CD4-positive, alpha-beta T cell (primary cell): ENCODE measurements around the gene TRIM72. TPM values are rescaled to one million over a fixed set of nuclear protein-coding genes. Genes with fewer than 3 reads are reported as not detected.
A peak's percentile ranks its signal among the peaks of the same experiment; 100 is the strongest.
"Not testable (repeated sequence)": the region's sequence is repeated elsewhere in the genome, so short reads cannot be mapped to it uniquely, and the experiment has no call there.

Experiments used
- ATAC-seq: fragments of 200-7000 bp; cut with Tn5 transposase; one replicate; pipeline ENCODE4 v1.10.0; 2022; ENCODE audit warnings: mild to moderate bottlenecking; ENCODE audit not compliant: poor library complexity
- CTCF ChIA-PET: fragments of 350-600 bp; sonication (Branson Sonifier 250); formaldehyde crosslinking; loops from one replicate; lab custom pipeline; 2021; ENCODE audit warnings: antibody characterized with exemption, inconsistent platforms; lab: Charles Lee
- POLR2A ChIA-PET: fragments of 350-600 bp; sonication (Branson Sonifier 250); formaldehyde crosslinking; loops from one replicate; lab custom pipeline; 2021; ENCODE audit warnings: antibody characterized with exemption, inconsistent platforms; lab: Charles Lee
- DNase-seq, 14 experiments: peaks; one replicate each; pipeline ENCODE4 v3.0.0-alpha.2; 2013 to 2020; ENCODE audit warnings: mixed read lengths in 2 of 14
- H3K27ac ChIP-seq, 2 donors: one replicate each; pipeline versions ENCODE4 v1.5.1 to v1.7.0; 2013; ENCODE audit warnings: low read length in 2 of 2, low read depth in 1 of 2, mild to moderate bottlenecking in 1 of 2
- H3K27me3 ChIP-seq, 2 experiments: 1 replicate in 1 of 2; 2 replicates in 1 of 2; pipeline versions ENCODE4 v1.6.1 to v1.7.0; 2013; ENCODE audit warnings: low read length in 2 of 2, control low read depth in 1 of 2, mild to moderate bottlenecking in 1 of 2, moderate library complexity in 1 of 2; ENCODE audit not compliant: insufficient read depth in 2 of 2, control insufficient read depth in 1 of 2
- H3K36me3 ChIP-seq: one replicate; pipeline ENCODE4 v1.6.1; 2013; ENCODE audit warnings: low read length, control low read depth; ENCODE audit not compliant: insufficient read depth
- H3K4me1 ChIP-seq: one replicate; pipeline ENCODE4 v1.6.1; 2013; ENCODE audit warnings: low read length, control low read depth; ENCODE audit not compliant: insufficient read depth
- H3K4me3 ChIP-seq: one replicate; pipeline ENCODE4 v1.5.1; 2013; ENCODE audit warnings: mild to moderate bottlenecking, low read length, moderate library complexity
- H3K9me3 ChIP-seq, 2 experiments: 1 replicate in 1 of 2; 2 replicates in 1 of 2; pipeline versions ENCODE4 v1.6.1 to v1.7.0; 2013; ENCODE audit warnings: low read length in 2 of 2, mild to moderate bottlenecking in 2 of 2, control low read depth in 1 of 2, moderate library complexity in 1 of 2; ENCODE audit not compliant: control insufficient read depth in 1 of 2, insufficient read depth in 1 of 2
- H3K27ac Mint-ChIP-seq: one replicate; pipeline ENCODE4 v1.8.0; 2020; ENCODE audit warnings: mixed read lengths
- H3K27me3 Mint-ChIP-seq: one replicate; pipeline ENCODE4 v1.8.0; 2021; ENCODE audit warnings: mixed read lengths
- H3K36me3 Mint-ChIP-seq: one replicate; pipeline ENCODE4 v1.8.0; 2021; ENCODE audit warnings: low read depth, mixed read lengths
- H3K4me1 Mint-ChIP-seq: one replicate; pipeline ENCODE4 v1.8.0; 2021; ENCODE audit warnings: low read depth, mixed read lengths
- H3K4me3 Mint-ChIP-seq: one replicate; pipeline ENCODE4 v1.8.0; 2020; ENCODE audit warnings: mild to moderate bottlenecking, mixed read lengths
- H3K9me3 Mint-ChIP-seq: one replicate; pipeline ENCODE4 v1.8.0; 2020; ENCODE audit warnings: mixed read lengths
- intact Hi-C, 2 experiments: fragments of 100-400 bp; cut with DNase I in 1 of 2; cut with micrococcal nuclease in 1 of 2; formaldehyde crosslinking; loops; one replicate each; pipeline versions ENCODE4 v1.15.1 to v1.9.0; 2023 to 2025; cut with DNase I, micrococcal nuclease
- total RNA-seq, 174 experiments: library from RNA in 2 of 174; stranded (reverse) in 2 of 174; gene quantifications; one replicate each; pipeline ENCODE4 v1.2.3 and lab custom pipeline; 2021 to 2026
- TF ChIP-seq, protein P1 (sequence below): fragments of 200-600 bp; IDR thresholded peaks from one replicate; pipeline ENCODE4 v1.8.0; 2022; ENCODE audit warnings: antibody characterized with exemption, mild to moderate bottlenecking

Gene TRIM72
- total RNA-seq, 2 experiments from 2014 or later, result 0.17 TPM; not detected in 1

DNA sequence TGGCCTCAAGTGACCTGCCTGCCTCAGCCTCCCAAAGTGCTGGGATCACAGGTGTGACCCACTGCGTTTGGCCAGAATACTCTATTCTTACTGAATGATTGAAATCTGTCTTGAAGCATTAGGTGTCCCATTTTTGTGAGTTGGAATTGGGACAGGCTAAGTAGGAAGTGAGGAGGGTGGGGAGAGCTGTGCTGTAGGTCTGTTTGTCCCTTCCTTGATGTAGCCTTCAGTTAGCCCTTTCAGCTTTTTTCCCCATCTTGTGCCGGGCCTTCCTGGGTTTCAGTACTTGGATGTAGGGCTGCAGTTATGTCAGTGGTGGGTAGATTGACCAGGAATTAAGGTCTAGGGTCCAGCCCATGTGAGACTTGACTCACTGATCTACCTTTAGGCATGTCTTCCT lies 20.0 kb upstream of the TRIM72 start:
- no peak overlapping the region for H3K4me3 Mint-ChIP-seq
- intact Hi-C loops, result loop anchor here in 1 of 2 experiments (2.0 kb wide), 1 partner anchor 13 kb away; the partner anchor contains the start of gene FUS
- CTCF ChIA-PET, result no interaction called here
- POLR2A ChIA-PET, result interaction anchor here (0.7 kb wide), 1 partner anchor 14 kb away, joined by 4 read pairs; the partner anchor contains the start of gene FUS
- Histone ChIP-seq H3K4me3 (no peak overlapping the region), H3K27ac (no peak overlapping the region), H3K36me3 (peaks cover 82% of the 10 kb centered on the region), H3K4me1 (peaks cover 18% of the 10 kb centered on the region), H3K27me3 (no peaks in the 10 kb centered on the region), H3K9me3 (no peaks in the 10 kb centered on the region)
- DNase-seq (no peak), ATAC-seq (no peak)
- TF ChIP-seq, protein P1, sequence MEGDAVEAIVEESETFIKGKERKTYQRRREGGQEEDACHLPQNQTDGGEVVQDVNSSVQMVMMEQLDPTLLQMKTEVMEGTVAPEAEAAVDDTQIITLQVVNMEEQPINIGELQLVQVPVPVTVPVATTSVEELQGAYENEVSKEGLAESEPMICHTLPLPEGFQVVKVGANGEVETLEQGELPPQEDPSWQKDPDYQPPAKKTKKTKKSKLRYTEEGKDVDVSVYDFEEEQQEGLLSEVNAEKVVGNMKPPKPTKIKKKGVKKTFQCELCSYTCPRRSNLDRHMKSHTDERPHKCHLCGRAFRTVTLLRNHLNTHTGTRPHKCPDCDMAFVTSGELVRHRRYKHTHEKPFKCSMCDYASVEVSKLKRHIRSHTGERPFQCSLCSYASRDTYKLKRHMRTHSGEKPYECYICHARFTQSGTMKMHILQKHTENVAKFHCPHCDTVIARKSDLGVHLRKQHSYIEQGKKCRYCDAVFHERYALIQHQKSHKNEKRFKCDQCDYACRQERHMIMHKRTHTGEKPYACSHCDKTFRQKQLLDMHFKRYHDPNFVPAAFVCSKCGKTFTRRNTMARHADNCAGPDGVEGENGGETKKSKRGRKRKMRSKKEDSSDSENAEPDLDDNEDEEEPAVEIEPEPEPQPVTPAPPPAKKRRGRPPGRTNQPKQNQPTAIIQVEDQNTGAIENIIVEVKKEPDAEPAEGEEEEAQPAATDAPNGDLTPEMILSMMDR, result no peak
- no peaks in the 10 kb centered on the region for H3K27me3 Mint-ChIP-seq
- peak overlapping the region; percentile 66 for H3K27ac Mint-ChIP-seq
- peaks cover 72% of the 10 kb centered on the region for H3K4me1 Mint-ChIP-seq
- no peaks in the 10 kb centered on the region for H3K9me3 Mint-ChIP-seq
- H3K36me3 Mint-ChIP-seq, result peaks cover 95% of the 10 kb centered on the region

DNA sequence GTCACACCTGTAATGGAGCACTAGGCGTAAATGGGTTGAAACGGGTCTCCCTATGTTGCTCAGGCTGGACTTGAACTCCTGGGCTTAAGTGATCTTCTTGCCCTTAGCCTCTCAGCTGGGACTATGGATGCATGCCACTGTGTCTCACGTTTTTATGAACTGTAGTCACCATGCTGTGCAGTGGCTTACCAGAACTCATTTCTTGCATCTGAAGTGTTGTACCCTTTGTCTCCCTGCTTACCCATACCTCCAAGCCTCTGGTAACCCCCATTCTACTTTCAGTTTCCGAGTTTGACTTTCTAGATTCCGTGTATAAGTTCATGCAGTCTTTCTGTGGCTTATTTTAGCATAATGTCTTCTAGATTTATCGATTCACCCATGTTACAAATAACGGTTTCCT lies 19.0 kb upstream of the TRIM72 start:
- H3K27me3 ChIP-seq, result no peaks in the 10 kb centered on the region
- TF ChIP-seq, protein P1, result no peak
- H3K36me3 ChIP-seq, result peaks cover 76% of the 10 kb centered on the region
- Mint-ChIP-seq H3K9me3 (no peaks in the 10 kb centered on the region), H3K4me3 (no peak overlapping the region), H3K4me1 (peaks cover 72% of the 10 kb centered on the region), H3K36me3 (peaks cover 94% of the 10 kb centered on the region), H3K27me3 (no peaks in the 10 kb centered on the region), H3K27ac (peak overlapping the region; percentile 50)
- CTCF ChIA-PET, result no interaction called here
- POLR2A ChIA-PET, result interaction anchor here (8.6 kb wide), 1 partner anchor 10 kb away, joined by 89 read pairs; no protein-coding TSS in a partner anchor
- DNase-seq (no peak), ATAC-seq (no peak)
- intact Hi-C loops, result loop anchor here in 1 of 2 experiments (2.0 kb wide), 1 partner anchor 14 kb away; the partner anchor contains the start of gene FUS
- peaks cover 25% of the 10 kb centered on the region for H3K4me1 ChIP-seq
- no peak overlapping the region for H3K4me3 ChIP-seq
- no peaks in the 10 kb centered on the region for H3K9me3 ChIP-seq
- no peak overlapping the region for H3K27ac ChIP-seq

DNA sequence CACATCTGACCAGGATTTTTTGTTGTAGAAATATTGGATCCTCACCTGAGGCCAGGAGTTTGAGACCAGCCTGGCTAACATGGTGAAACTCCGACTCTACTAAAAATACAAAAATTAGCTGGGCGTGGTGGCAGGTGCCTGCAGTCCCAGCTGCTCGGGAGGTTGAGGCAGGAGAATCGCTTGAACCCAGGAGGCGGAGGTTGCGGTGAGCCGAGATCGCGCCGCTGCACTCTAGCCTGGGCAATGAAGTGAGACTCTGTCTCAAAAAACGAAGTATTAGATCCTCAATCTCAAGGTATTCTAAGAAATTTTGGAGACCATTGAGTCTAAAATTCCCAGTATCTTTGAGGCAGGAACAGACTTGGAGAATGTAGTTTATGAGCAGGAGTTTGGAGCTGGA lies 18.1 kb upstream of the TRIM72 start:
- H3K27me3 Mint-ChIP-seq, result not testable (repeated sequence)
- POLR2A ChIA-PET, result interaction anchor here (2.0 to 8.6 kb wide), 3 partner anchors 11 to 19 kb away, joined by 8 to 89 read pairs (median 29); partner anchors contain the start of gene FUS

More for the DNA sequence above, 18.1 kb upstream of the TRIM72 start:
- H3K9me3 Mint-ChIP-seq, DNase-seq, H3K4me3 ChIP-seq, H3K27ac ChIP-seq, H3K4me3 Mint-ChIP-seq, H3K9me3 ChIP-seq, H3K27me3 ChIP-seq, CTCF ChIA-PET, ATAC-seq: not testable (repeated sequence)
- intact Hi-C loops, result loop anchor here in 1 of 2 experiments (2.0 kb wide), 1 partner anchor 15 kb away; the partner anchor contains the start of gene FUS
- Mint-ChIP-seq H3K36me3 (peaks cover 89% of the 10 kb centered on the region), H3K4me1 (peaks cover 71% of the 10 kb centered on the region), H3K27ac (peak overlapping the region; percentile 33)
- Histone ChIP-seq H3K4me1 (peaks cover 31% of the 10 kb centered on the region), H3K36me3 (peaks cover 66% of the 10 kb centered on the region)
